Upper lobe of left lung (tissue), 4 donors: ENCODE measurements around the gene TEAD4.

Experiments used
- EP300 ChIP-seq, 4 donors: sonication (generic); formaldehyde crosslinking; IDR thresholded peaks; one replicate each; pipeline ENCODE4 v1.5.1; 2017; ENCODE audit warnings: antibody characterized with exemption in 4 of 4, control low read depth in 2 of 4
- POLR2A ChIP-seq, 4 donors: fragments of 450-650 bp; IDR thresholded peaks; one replicate each; pipeline ENCODE4 v1.5.1; 2016 to 2017; ENCODE audit warnings: antibody characterized with exemption in 4 of 4, mild to moderate bottlenecking in 2 of 4
- POLR2AphosphoS5 ChIP-seq, 2 donors: sonication (generic); formaldehyde crosslinking; IDR thresholded peaks; one replicate each; pipeline ENCODE4 v1.5.1; 2017; ENCODE audit warnings: antibody characterized with exemption in 2 of 2
- TF ChIP-seq, protein P1 (sequence below), 6 experiments: fragments of 450-650 bp in 4 of 6; fragments of 200-600 bp in 2 of 6; sonication (generic) in 2 of 6; IDR thresholded peaks; one replicate each; pipeline ENCODE4 v1.5.1; 2016 to 2019; ENCODE audit warnings: antibody characterized with exemption in 6 of 6

DNA sequence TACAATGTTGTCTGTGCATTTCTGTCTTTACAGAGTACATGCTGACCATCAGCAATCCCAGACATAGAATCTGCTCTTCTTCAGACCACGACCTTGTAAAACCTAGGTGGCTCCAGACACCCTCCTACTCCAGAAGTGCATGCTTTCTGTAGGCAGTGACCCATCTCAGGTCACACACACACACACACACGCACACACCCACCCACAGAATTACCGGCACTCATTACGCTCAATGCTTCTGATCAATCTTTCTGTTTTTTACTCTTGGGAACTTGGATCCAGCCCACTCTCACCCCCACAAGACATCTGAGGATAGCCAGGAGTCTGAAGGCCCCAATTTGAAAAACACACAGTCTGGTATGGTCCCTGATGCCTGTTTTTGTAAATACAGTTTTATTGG is 110.5 kb downstream of the TEAD4 start:
- TF ChIP-seq POLR2A (IDR thresholded peaks at IDR 0.05) (no peak), POLR2AphosphoS5 (IDR thresholded peaks at IDR 0.05) (no peak), EP300 (IDR thresholded peaks at IDR 0.05) (no peak)
- TF ChIP-seq, protein P1, sequence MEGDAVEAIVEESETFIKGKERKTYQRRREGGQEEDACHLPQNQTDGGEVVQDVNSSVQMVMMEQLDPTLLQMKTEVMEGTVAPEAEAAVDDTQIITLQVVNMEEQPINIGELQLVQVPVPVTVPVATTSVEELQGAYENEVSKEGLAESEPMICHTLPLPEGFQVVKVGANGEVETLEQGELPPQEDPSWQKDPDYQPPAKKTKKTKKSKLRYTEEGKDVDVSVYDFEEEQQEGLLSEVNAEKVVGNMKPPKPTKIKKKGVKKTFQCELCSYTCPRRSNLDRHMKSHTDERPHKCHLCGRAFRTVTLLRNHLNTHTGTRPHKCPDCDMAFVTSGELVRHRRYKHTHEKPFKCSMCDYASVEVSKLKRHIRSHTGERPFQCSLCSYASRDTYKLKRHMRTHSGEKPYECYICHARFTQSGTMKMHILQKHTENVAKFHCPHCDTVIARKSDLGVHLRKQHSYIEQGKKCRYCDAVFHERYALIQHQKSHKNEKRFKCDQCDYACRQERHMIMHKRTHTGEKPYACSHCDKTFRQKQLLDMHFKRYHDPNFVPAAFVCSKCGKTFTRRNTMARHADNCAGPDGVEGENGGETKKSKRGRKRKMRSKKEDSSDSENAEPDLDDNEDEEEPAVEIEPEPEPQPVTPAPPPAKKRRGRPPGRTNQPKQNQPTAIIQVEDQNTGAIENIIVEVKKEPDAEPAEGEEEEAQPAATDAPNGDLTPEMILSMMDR (IDR thresholded peaks at IDR 0.05), result no peak
